ENCODE results near the gene GRM8.

GRM8 gene

GRCh38 chr7:126411032-126411820, 841.5 kb downstream of the GRM8 start:
- no peak for DNase-seq

- no peak for DNase-seq
Measured at GRCh38 chr7:126403040-126403439, 849.7 kb downstream of the GRM8 start.

GRCh38 chr7:126401918-126402317, 850.8 kb downstream of the GRM8 start:
- DNase-seq: no peak

GRCh38 chr7:126398851-126399529, 853.8 kb downstream of the GRM8 start:
- DNase-seq: no peak

GRCh38 chr7:126398285-126398684, 854.5 kb downstream of the GRM8 start:
- DNase-seq: no peak

- DNase-seq: no peak
Measured at GRCh38 chr7:126394406-126394805, 858.3 kb downstream of the GRM8 start.

All from hematopoietic multipotent progenitor cell treated with erythropoietin and hydrocortisone succinate and interleukin-3 and kit ligand, for 6 days (in vitro differentiated cells).